HG02981 (cell line): ENCODE measurements around the gene SAMD8.
"Not testable (repeated sequence)": the region's sequence is repeated elsewhere in the genome, so short reads cannot be mapped to it uniquely, and the experiment has no call there.

ENCODE experiments used
- ATAC-seq: cut with Tn5 transposase; IDR thresholded peaks from one replicate; pipeline ENCODE4 v1.9.1; 2021; ENCODE audit warnings: mild to moderate bottlenecking, moderate library complexity; ENCODE audit not compliant: unreplicated experiment

Gene SAMD8

DNA sequence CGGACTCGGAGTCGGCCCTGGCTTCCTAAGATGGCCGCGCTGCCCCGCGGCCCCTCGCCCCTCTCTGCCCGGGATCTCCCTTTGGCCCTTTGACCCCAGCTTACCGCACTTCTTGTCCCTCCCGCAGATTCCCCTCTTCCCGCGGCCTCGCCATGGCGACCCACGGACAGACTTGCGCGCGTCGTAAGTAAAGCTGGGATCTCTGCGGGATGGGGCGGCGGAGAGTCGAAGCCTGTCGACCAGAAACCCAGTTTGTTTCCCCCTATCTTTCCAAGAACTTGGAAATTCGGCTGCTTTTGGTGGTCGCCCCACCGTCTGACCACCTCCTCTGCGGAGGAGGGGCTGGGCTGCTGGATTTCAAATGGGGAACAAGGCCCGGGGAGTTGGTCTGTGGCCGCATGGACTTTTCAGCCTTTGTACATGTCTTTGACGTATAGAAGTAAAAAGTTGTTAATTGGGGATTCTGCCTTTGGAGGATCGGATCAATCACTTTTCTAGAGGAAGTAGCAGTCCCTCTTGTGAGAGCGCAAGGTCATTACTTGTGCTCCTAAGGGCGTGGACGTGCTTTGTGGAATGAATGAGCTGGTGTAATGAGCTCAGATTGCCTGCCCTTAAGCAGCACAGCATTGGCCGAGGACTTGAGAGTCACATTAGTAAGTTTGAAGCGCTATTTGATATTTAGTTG is 99.7 kb downstream of the SAMD8 start:
- no peak for ATAC-seq

DNA sequence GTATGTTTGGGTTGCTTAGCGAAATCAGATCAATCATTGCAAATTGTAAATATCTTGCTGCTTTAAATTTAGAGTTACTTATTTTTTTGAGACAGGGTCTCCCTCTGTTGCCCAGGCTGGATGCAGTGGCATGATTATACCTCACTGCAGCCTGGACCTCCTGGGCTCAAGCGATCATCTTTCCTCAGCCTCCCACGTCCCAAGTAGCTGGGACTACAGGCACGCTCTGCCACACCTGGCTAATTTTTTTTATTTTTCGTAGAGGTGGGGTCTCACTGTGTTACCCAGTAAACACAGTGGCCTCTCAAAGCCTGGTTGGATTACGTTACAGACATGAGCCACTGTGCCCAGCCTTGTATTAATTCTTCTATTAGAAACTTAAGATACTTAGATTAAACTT is 100.9 kb downstream of the SAMD8 start:
- no peak for ATAC-seq

DNA sequence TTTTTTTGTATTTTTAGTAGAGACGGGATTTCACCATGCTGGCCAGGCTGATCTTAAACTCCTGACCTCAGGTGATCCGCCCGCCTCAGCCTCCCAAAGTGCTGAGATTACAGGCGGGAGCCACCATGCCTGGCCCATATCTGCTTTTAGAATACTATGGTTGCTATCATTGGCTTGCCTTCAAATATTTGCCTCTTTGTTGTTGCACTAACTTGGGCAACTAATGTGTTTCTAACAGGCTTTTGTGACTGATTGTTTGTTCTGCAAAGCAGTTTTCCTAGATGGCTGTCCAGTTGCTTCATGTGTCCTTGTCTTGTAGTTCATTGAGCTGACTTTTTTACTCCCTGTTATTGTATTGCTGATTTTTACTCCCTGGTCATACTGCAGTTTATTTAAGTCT is 108.8 kb downstream of the SAMD8 start:
- no peak for ATAC-seq

DNA sequence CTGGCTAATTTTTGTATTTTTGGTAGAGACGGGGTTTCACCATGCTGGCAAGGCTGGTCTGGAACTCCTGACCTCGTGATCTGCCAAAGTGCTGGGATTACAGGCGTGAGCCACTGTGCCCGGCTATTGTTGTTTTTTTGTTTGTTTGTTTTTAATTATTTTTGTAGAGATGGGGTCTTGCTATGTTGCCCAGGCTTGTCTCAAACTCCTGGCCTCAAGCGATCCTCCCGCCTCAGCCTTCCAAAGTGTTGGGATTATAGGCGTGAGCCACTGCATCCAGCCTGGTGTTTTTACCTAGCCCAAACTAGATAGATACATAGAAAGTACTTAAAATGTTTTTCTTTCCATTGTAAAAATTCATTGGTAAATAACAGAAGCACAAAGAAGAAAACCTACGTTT is 110.0 kb downstream of the SAMD8 start:
- not testable (repeated sequence) for ATAC-seq

DNA sequence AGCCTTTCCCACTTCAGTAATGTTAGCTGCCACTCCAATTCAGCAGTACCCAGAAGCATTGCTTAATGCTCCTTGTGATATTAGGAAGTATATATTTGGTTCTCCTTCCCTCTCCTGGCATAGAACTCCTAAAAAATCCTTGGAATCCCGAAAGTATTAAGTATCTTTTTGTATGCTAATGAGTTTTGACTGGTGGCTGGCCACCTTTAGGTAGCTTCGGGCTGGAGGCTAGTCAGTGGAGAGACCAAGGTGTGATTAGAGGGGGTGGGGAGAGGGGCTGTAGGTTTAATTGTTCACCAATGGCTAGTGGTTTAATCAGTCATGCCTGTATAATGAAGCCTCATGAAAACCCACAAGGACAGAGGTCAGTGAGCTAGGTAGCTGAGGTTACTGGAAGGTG is 112.1 kb downstream of the SAMD8 start:
- no peak for ATAC-seq

DNA sequence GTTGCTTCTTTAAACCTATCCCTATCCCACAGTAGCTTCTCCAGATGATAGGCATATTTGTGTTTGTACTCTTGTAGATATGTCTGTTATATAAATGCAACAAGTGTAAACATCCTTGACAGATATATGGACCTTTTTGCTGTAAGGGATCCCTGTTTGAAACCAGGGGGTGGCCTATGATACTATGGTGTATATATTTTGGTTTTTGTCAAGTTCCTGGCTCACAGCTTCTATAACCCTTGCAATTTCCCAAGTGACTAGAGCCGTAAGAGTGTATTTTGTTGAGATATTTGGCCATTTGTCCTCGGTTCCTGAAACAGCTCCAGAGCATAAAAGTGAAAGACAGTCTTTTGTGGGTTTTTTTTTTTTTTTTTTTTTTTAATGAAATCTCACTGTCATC is 114.6 kb downstream of the SAMD8 start:
- ATAC-seq = no peak

DNA sequence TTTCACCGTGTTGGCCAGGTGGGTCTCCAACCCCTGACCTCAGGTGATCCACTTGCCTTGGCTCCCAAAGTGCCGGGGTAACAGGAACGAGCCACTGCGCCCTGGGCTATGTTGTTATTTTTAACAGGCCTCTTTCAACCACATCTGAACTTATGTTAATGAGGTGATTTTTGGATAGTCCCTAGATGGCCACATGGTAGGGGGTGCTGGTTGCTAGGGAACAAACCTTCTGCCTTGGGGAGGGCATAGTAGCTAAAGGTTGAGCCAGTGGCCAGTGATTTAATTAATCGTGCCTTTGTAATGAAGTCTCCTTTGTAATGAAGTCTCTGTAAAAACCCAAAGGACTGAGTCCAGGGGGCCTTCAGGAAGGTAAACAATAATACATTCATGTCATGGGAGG is 115.2 kb downstream of the SAMD8 start:
- no peak for ATAC-seq

DNA sequence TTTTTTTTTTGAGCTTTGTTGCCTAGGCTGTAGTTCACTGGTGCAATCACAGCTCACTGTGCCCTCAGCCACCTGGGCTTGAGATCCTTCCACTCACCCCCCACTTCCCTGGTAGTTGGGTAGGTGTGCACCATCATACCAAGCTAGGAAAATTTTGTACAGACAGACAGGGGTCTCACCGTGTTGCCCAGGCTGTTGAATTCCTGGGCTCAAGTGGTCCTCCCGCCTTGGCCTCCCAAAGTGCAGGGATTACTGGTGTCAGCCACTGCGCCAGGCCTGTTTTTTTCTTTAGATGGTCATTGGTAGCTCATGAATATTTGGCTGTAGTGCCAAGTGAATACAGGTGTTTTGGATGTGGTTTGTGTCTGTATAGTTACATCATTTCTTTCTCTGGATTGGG is 116.8 kb downstream of the SAMD8 start:
- ATAC-seq = no peak

DNA sequence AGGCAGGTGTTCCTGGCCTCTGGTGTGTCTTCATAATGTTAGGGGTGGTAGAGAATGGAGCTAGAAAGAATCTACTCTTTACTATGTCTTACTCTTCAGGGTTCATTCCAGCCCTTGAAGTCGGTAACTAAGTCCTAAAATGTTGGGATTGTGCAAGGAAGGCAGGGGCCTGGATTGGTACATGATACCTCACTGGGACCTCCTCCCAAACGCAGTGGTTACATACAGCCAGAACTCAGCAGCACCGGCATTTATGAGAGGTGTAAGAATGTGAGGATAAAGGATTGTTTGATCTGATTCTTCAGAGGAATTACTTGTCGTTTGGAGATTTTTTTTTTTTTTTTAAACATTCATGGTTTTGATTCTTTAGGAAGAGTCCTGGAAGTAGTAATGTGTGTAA is 117.4 kb downstream of the SAMD8 start:
- no peak for ATAC-seq

DNA sequence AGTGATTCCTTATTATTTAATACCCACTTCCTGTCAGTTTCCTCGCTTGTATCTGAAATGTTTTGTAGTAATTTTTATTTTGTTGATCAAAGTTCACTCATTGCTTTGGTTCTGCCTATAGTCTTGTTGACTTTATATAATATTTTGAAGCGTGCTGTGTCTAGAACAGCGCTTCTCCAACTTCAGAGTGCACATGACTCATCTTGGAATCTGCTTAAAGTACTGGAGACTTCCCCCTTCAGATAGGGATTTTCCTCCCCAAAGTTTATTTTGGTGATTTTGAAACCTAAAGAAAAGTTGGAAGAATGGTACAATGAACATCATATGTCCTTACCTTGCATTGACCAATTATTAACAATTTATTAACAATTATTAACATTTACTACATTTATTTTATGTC is 118.5 kb downstream of the SAMD8 start:
- no peak for ATAC-seq

DNA sequence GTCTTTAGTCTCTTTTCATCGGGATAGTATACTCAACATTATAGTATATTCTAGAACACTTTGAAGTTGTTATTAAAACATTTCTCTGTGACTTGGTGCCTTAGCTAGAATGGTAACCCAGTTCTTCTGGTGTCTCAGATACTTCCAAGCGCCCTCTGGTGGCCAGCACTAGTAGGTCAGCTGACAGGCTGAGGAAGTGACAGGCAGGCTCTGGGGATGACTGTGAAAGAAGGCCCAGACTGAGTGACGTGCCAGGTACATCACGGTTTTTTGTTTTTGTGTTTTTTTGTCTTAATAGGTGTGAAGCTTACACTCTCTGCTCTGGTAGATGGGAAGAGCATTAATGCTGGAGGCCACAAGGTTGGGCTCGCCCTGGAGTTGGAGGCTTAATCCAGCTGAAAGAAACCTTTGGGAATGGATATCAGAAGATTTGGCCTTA is 119.2 kb downstream of the SAMD8 start:
- peak; percentile 45 for ATAC-seq
